KMS-11 (cell line): Measurements from ENCODE around the gene TSHR.
A peak's percentile ranks its signal among the peaks of the same experiment; 100 is the strongest.

Experiments used
- H2AFZ ChIP-seq: fragments of 200-600 bp; sonication (generic); 2 replicates; pipeline ENCODE4 v1.6.1; 2016; ENCODE audit warnings: antibody characterized with exemption, mixed run types, low read depth
- H3K27ac ChIP-seq: fragments of 200-600 bp; sonication (generic); 2 replicates; pipeline ENCODE4 v1.6.1; 2016; ENCODE audit warnings: mild to moderate bottlenecking, mixed run types
- H3K27me3 ChIP-seq: fragments of 200-600 bp; sonication (generic); 2 replicates; pipeline ENCODE4 v1.6.1; 2017; ENCODE audit warnings: mild to moderate bottlenecking, low read depth, mixed run types, moderate library complexity; ENCODE audit not compliant: insufficient read depth
- H3K36me3 ChIP-seq: fragments of 200-600 bp; sonication (generic); 2 replicates; pipeline ENCODE4 v1.6.1; 2017; ENCODE audit warnings: mild to moderate bottlenecking, mixed run types; ENCODE audit not compliant: insufficient read depth
- H3K4me1 ChIP-seq: fragments of 200-600 bp; sonication (generic); 2 replicates; pipeline ENCODE4 v1.6.1; 2016; ENCODE audit warnings: mild to moderate bottlenecking, low read depth, mixed run types; ENCODE audit not compliant: poor library complexity, severe bottlenecking
- H3K4me2 ChIP-seq: fragments of 200-600 bp; sonication (generic); 2 replicates; pipeline ENCODE4 v1.7.0; 2016; ENCODE audit warnings: mild to moderate bottlenecking, mixed run types
- H3K4me3 ChIP-seq: fragments of 200-600 bp; sonication (generic); IDR thresholded peaks from 2 replicates; pipeline ENCODE4 v1.6.1; 2017; ENCODE audit warnings: low read depth, low read length, mixed read lengths; ENCODE audit not compliant: insufficient read depth
- H3K79me2 ChIP-seq: fragments of 200-600 bp; sonication (generic); 2 replicates; pipeline ENCODE4 v1.6.1; 2016; ENCODE audit warnings: low read depth, mixed run types; ENCODE audit not compliant: insufficient read depth
- H3K9ac ChIP-seq: fragments of 200-600 bp; sonication (generic); 2 replicates; pipeline ENCODE4 v1.6.1; 2016; ENCODE audit warnings: mild to moderate bottlenecking, mixed run types
- H4K20me1 ChIP-seq: fragments of 200-600 bp; sonication (generic); 2 replicates; pipeline ENCODE4 v1.6.1; 2016; ENCODE audit warnings: mild to moderate bottlenecking, mixed run types; ENCODE audit not compliant: insufficient read depth
- TF ChIP-seq, protein P1 (sequence below): fragments of 200-600 bp; sonication (generic); conservative IDR thresholded peaks from 2 replicates; pipeline ENCODE4 v1.6.1; 2017; ENCODE audit warnings: low read depth, mild to moderate bottlenecking, antibody characterized with exemption, low read length, moderate library complexity, mixed read lengths

Gene TSHR

GRCh38 chr14:80940146-80940545, 15.3 kb upstream of the TSHR start:
- Histone ChIP-seq H3K4me1 (peaks cover 46% of the 10 kb centered on the region), H2AFZ (no peak overlapping the region), H3K36me3 (no peaks in the 10 kb centered on the region), H3K79me2 (peaks cover 38% of the 10 kb centered on the region; the same call in 1 of the 2 replicates), H3K4me3 (no peak overlapping the region), H3K27me3 (no peaks in the 10 kb centered on the region), H3K9ac (no peak overlapping the region), H3K4me2 (peak overlapping the region; percentile 28), H3K27ac (no peak overlapping the region; the same call in 1 of the 2 replicates), H4K20me1 (no peaks in the 10 kb centered on the region)
- TF ChIP-seq, protein P1, sequence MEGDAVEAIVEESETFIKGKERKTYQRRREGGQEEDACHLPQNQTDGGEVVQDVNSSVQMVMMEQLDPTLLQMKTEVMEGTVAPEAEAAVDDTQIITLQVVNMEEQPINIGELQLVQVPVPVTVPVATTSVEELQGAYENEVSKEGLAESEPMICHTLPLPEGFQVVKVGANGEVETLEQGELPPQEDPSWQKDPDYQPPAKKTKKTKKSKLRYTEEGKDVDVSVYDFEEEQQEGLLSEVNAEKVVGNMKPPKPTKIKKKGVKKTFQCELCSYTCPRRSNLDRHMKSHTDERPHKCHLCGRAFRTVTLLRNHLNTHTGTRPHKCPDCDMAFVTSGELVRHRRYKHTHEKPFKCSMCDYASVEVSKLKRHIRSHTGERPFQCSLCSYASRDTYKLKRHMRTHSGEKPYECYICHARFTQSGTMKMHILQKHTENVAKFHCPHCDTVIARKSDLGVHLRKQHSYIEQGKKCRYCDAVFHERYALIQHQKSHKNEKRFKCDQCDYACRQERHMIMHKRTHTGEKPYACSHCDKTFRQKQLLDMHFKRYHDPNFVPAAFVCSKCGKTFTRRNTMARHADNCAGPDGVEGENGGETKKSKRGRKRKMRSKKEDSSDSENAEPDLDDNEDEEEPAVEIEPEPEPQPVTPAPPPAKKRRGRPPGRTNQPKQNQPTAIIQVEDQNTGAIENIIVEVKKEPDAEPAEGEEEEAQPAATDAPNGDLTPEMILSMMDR: no peak

DNA sequence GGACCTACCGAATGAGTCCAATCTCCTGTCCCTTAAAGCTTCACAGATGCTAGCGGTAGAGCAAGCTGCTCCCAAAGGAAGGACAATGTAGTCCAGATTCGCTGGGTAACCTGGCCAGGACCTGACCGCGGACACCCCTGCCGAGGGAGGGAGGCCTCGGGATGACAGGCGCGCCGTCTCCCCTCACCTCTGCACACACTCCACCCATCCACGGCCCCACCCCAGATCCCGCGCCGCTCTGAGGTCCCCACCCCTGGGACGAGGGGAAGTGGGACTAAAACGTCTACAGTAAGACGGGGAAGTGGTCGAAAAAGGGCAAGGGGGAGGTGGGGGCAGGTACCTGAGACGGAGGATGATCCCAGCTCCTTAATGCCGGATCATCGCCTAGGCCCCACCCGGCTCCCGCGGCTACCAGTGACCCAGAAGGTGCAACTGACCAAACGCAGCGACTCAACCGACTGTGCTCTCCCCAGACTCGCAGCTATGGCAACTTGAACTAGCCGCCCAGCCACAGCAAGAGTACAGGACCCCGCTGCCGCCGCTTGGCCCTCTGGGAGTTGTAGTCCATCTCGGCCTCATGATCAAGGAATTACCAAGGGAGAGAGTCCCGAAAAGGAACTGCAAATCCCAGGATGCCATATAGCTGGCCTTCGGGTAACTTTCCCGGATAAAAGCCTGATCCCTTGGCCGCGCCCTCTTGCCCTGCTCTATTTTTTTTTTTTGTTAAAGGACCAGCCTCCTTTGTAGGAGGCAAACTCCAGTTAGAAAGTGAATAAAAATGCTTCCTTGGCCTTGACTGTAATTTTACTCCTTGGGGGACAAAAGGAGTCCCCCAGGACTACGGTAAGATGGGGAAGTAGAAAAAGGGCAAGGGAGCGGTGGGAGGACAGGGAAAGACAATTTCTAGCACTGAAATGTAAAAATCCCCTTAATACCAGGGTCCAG, 13.9 kb upstream of the TSHR start, which contains the start of gene CEP128:
TSS of gene CEP128 (minus strand) at position 498 of the 945 bp plus-strand sequence.
- H4K20me1 ChIP-seq: no peaks in the 10 kb centered on the region
- peak within 1 kb of the TSS; percentile 28 for H3K4me2 ChIP-seq
- H3K9ac ChIP-seq: peak within 1 kb of the TSS; percentile 25; the same call in 1 of the 2 replicates
- no peak within 1 kb of the TSS for H3K4me3 ChIP-seq
- peak within 1 kb of the TSS; percentile 22; the same call in 1 of the 2 replicates for H2AFZ ChIP-seq
- H3K4me1 ChIP-seq: peaks cover 33% of the 10 kb centered on the region
- no peaks in the 10 kb centered on the region for H3K27me3 ChIP-seq
- TF ChIP-seq, protein P1: no peak
- peaks cover 28% of the 10 kb centered on the region; the same call in 1 of the 2 replicates for H3K79me2 ChIP-seq
- H3K36me3 ChIP-seq: no peaks in the 10 kb centered on the region
- peak within 1 kb of the TSS; percentile 22; the same call in 1 of the 2 replicates for H3K27ac ChIP-seq

- Histone ChIP-seq H3K36me3 (no peaks in the 10 kb centered on the region), H3K4me2 (peak overlapping the region; percentile 24; the same call in 1 of the 2 replicates), H3K27ac (peak overlapping the region; percentile 22; the same call in 1 of the 2 replicates), H3K4me3 (no peak overlapping the region), H3K9ac (peak overlapping the region; percentile 25; the same call in 1 of the 2 replicates), H4K20me1 (no peaks in the 10 kb centered on the region), H3K27me3 (no peaks in the 10 kb centered on the region), H3K4me1 (peaks cover 28% of the 10 kb centered on the region), H2AFZ (peak overlapping the region; percentile 22; the same call in 1 of the 2 replicates), H3K79me2 (peaks cover 28% of the 10 kb centered on the region; the same call in 1 of the 2 replicates)
- TF ChIP-seq, protein P1: no peak
Measured at GRCh38 chr14:80942191-80942600, 13.2 kb upstream of the TSHR start.

DNA sequence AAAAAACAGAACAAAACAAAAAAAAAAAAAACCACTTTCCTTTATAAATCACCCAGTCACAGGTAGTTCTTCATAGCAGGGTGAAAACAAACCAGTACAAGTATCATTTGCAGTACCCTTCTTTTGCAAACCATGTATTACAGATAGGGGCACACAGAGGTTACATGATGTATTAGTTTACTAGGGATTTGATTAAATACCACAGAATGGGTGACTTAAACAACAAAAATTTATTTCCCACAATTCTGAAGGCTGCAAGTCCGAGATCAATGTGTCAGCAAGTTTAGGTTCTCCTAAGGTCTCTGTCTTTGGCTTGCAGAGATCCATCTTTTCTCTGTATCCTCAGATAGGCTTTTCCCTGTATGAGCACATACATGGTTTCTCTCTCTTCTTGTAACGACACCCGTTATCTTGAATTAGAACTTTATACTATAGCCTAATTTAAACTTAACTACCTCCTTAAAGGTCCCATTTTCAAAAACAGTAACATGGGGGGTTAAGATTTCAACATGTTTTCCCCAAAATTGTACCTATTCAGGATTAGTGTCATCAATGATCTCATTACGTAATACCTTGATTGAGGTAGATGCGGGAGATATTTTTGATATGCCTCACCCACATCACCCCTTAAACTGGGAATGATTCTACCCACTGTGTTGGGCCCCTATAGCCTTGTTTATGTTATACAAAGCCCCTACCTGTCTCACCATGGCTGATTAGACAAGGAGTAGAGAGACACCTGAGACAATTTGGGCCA, 10.4 kb upstream of the TSHR start:
- Histone ChIP-seq H3K36me3 (no peaks in the 10 kb centered on the region), H3K4me3 (no peak overlapping the region), H3K27ac (no peak overlapping the region), H3K4me1 (peaks cover 20% of the 10 kb centered on the region), H2AFZ (no peak overlapping the region), H3K79me2 (peaks cover 15% of the 10 kb centered on the region; the same call in 1 of the 2 replicates), H4K20me1 (no peaks in the 10 kb centered on the region), H3K4me2 (no peak overlapping the region), H3K9ac (no peak overlapping the region), H3K27me3 (no peaks in the 10 kb centered on the region)
- TF ChIP-seq, protein P1: no peak
